ENCODE results near the gene DPH2. TPM values are rescaled to one million over a fixed set of nuclear protein-coding genes. Genes with fewer than 3 reads are reported as not detected.

Gene DPH2
- polyA plus RNA-seq, 1 of the 3 experiments (the other 2 are of a cell fraction) = 76.9 TPM

- TF ChIP-seq CTCF (IDR thresholded peaks at IDR 0.05) = no peak
- TF ChIP-seq MXI1 (IDR thresholded peaks at IDR 0.05; ENCODE audit: low read depth, low read length) = no peak
Observed at GRCh38 chr1:43965316-43965715, 4.5 kb upstream of the DPH2 start (continued).

GRCh38 chr1:43968348-43968948 lies 1.4 kb upstream of the DPH2 start:
- Histone ChIP-seq H3K4me3 (ENCODE audit: low read depth in 2 of 2, low read length in 1 of 2) (no peak overlapping the region), H3K27me3 (ENCODE audit: insufficient read depth) (no peaks in the 10 kb centered on the region), H3K27ac (ENCODE audit: low read depth in 2 of 2, low read length in 1 of 2) (no peak overlapping the region), H3K9me3 (no peaks in the 10 kb centered on the region), H3K9me2 (no peaks in the 10 kb centered on the region), H4K20me1 (ENCODE audit: insufficient read depth) (no peaks in the 10 kb centered on the region), H3F3A (replicated peaks; ENCODE audit: insufficient read depth) (peaks cover 9% of the 10 kb centered on the region), H3K36me3 (replicated peaks in 1 of 2; ENCODE audit: control insufficient read depth in 1 of 2, insufficient read depth in 2 of 2, low read length in 1 of 2) (peaks cover 0 to 38% of the 10 kb centered on the region in 2 experiments), H3K9ac (no peak overlapping the region), H3K79me2 (ENCODE audit: insufficient read depth) (peaks cover 17% of the 10 kb centered on the region), H3K4me1 (ENCODE audit: control insufficient read depth in 1 of 2, insufficient read depth in 2 of 2, low read depth in 1 of 2, low read length in 1 of 2) (peaks cover 0 to 14% of the 10 kb centered on the region in 2 experiments; a peak in 1 of 4 replicates), H3K4me2 (no peak overlapping the region), H2AFZ (ENCODE audit: low read depth) (no peak overlapping the region)
- WGBS (ENCODE audit: low lambda C conversion rate) = 84% methylated on average over 6 of the region's 6 CpGs
- POLR2A ChIA-PET = no interaction called here
- TF ChIP-seq FOXJ3 (CRISPR knock-in tag; IDR thresholded peaks at IDR 0.05) (no peak), MEF2A (IDR thresholded peaks at IDR 0.05; ENCODE audit: borderline replicate concordance, low read depth) (no peak), REST (IDR thresholded peaks at IDR 0.05; ENCODE audit: low read depth, low read length) (peak; percentile 99), ZBTB33 (IDR thresholded peaks at IDR 0.05; ENCODE audit: borderline replicate concordance, low read depth) (no peak), JUND (IDR thresholded peaks at IDR 0.05) (no peak), MXI1 (IDR thresholded peaks at IDR 0.05; ENCODE audit: low read depth, low read length) (no peak), USF1 (IDR thresholded peaks at IDR 0.05; ENCODE audit: borderline replicate concordance, low read depth) (no peak), RXRA (IDR thresholded peaks at IDR 0.05; ENCODE audit: borderline replicate concordance, low read depth) (no peak)
- DNase-seq = no peak
- CTCF ChIA-PET = interaction anchor here (1.3 to 1.4 kb wide), 2 partner anchors 20 to 23 kb away, joined by 3 read pairs; no protein-coding TSS in a partner anchor

Data from SK-N-SH (cell line).